Measurements from ENCODE around the gene TEPSIN. TPM values are rescaled to one million over a fixed set of nuclear protein-coding genes. Genes with fewer than 3 reads are reported as not detected.

Gene TEPSIN
- total and polyA plus RNA-seq, 4 donors = 20.7 to 48.7 (median 31.1) TPM

- no peaks in the 10 kb centered on the region for H3K4me1 ChIP-seq (ENCODE audit: control insufficient read depth in 5 of 5, insufficient read depth in 5 of 5, low read length in 5 of 5)
- no peak overlapping the region for H3K9ac ChIP-seq (ENCODE audit: insufficient read depth in 1 of 2, low read length in 2 of 2)
- H3K36me3 ChIP-seq (ENCODE audit: control insufficient read depth in 4 of 4, insufficient read depth in 4 of 4, low read length in 4 of 4) = peaks cover 0 to 75% (median 9%) of the 10 kb centered on the region in 4 donors
- H3K9me3 ChIP-seq (ENCODE audit: control insufficient read depth in 4 of 4, insufficient read depth in 3 of 4, low read length in 3 of 4) = no peaks in the 10 kb centered on the region
- WGBS, 2 donors = 94% methylated on average over 40 of the region's 40 CpGs
- no peak for DNase-seq
- no peak overlapping the region for H3K27ac ChIP-seq (ENCODE audit: low read depth in 1 of 2, low read length in 1 of 2)
- no peak for ATAC-seq (ENCODE audit: insufficient read depth, low FRiP score)
- H3K27me3 ChIP-seq (ENCODE audit: control insufficient read depth in 3 of 3, insufficient read depth in 3 of 3, low read length in 2 of 3) = no peaks in the 10 kb centered on the region
- no peak for TF ChIP-seq CTCF (IDR thresholded peaks at IDR 0.05; ENCODE audit: control extremely low read depth, extremely low read depth)
- H3K4me3 ChIP-seq = no peak overlapping the region
These were observed 24.7 kb upstream of the TEPSIN start for GRCh38 chr17:81263371-81264181.

GRCh38 chr17:81261582-81262336 lies 22.9 kb upstream of the TEPSIN start:
- Histone ChIP-seq H3K9ac (ENCODE audit: insufficient read depth in 1 of 2, low read length in 2 of 2) (no peak overlapping the region), H3K27me3 (ENCODE audit: control insufficient read depth in 3 of 3, insufficient read depth in 3 of 3, low read length in 2 of 3) (no peaks in the 10 kb centered on the region), H3K36me3 (ENCODE audit: control insufficient read depth in 4 of 4, insufficient read depth in 4 of 4, low read length in 4 of 4) (peaks cover 0 to 81% (median 6%) of the 10 kb centered on the region in 4 donors), H3K27ac (ENCODE audit: low read depth in 1 of 2, low read length in 1 of 2) (no peak overlapping the region), H3K4me3 (no peak overlapping the region), H3K4me1 (ENCODE audit: control insufficient read depth in 5 of 5, insufficient read depth in 5 of 5, low read length in 5 of 5) (no peaks in the 10 kb centered on the region), H3K9me3 (ENCODE audit: control insufficient read depth in 4 of 4, insufficient read depth in 3 of 4, low read length in 3 of 4) (no peaks in the 10 kb centered on the region)
- no peak for DNase-seq
- TF ChIP-seq CTCF (IDR thresholded peaks at IDR 0.05; ENCODE audit: control extremely low read depth, extremely low read depth) = no peak
- WGBS, 2 donors = 89 to 92% methylated on average over 36 of the region's 36 CpGs
- no peak for ATAC-seq (ENCODE audit: insufficient read depth, low FRiP score)

- Histone ChIP-seq H3K4me3 (no peak overlapping the region), H3K27ac (ENCODE audit: low read depth in 1 of 2, low read length in 1 of 2) (no peak overlapping the region), H3K4me1 (ENCODE audit: control insufficient read depth in 5 of 5, insufficient read depth in 5 of 5, low read length in 5 of 5) (peaks cover 0 to under 1% (median 0%) of the 10 kb centered on the region in 5 donors), H3K9ac (ENCODE audit: insufficient read depth in 1 of 2, low read length in 2 of 2) (no peak overlapping the region), H3K27me3 (ENCODE audit: control insufficient read depth in 3 of 3, insufficient read depth in 3 of 3, low read length in 2 of 3) (no peaks in the 10 kb centered on the region), H3K9me3 (ENCODE audit: control insufficient read depth in 4 of 4, insufficient read depth in 3 of 4, low read length in 3 of 4) (no peaks in the 10 kb centered on the region), H3K36me3 (ENCODE audit: control insufficient read depth in 4 of 4, insufficient read depth in 4 of 4, low read length in 4 of 4) (peaks cover 0 to 79% (median 5%) of the 10 kb centered on the region in 4 donors)
- TF ChIP-seq CTCF (IDR thresholded peaks at IDR 0.05; ENCODE audit: control extremely low read depth, extremely low read depth) = no peak
- DNase-seq (no peak), ATAC-seq (ENCODE audit: insufficient read depth, low FRiP score) (no peak)
- WGBS, 2 donors = 95 to 96% methylated on average over 18 of the region's 18 CpGs
These were observed 22.2 kb upstream of the TEPSIN start for GRCh38 chr17:81261096-81261495.
